ENCODE data around the gene MYORG. TPM values are rescaled to one million over a fixed set of nuclear protein-coding genes. Genes with fewer than 3 reads are reported as not detected.

MYORG gene
- total RNA-seq, 1 experiment from 2014 or later, result 0.45 TPM

DNA sequence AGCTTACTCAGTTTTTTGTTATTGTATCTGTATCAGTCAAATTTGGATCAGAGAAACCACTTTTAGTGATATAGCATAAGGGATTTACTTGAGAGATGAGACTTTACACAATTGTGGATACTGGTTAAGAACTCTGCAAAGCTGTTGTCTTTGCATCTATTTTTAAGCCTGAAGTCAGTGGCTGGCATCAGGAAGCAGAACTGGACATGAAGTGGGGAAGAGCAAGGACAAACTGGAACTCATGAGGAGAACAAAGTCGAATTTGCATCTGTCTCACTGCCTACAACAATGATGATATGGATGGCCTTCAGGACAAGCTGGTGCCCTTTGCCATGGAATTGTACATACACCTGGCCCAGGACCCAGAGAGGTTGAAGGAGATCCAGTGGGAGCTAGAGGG lies 15.8 kb upstream of the MYORG start:
- H4K20me1 ChIP-seq (ENCODE audit: insufficient read depth, low read depth, low read length), result no peaks in the 10 kb centered on the region
- no peak for DNase-seq
- H3K27ac ChIP-seq (ENCODE audit: low read length), result no peak overlapping the region

DNA sequence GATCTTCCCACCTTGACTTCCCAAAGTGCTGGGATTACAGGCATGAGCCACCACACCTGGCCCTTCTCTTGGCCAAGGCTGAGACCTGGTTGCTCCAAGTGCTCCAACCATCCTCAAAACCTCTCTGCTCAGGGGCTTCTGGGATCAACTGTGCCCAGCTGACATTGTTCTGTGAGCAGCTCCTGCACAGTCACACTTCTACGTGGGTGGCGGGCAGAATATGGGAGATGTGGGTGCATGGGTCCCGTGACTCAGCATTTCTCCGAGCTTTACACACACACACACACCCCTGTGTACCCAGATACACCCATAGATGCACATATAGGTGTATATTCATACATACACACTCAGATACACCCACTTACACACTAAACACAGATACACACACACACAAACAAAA lies 10.5 kb upstream of the MYORG start:
- Histone ChIP-seq H3K9me3 (ENCODE audit: low read length) (no peaks in the 10 kb centered on the region), H4K20me1 (ENCODE audit: insufficient read depth, low read depth, low read length) (no peaks in the 10 kb centered on the region), H3K4me3 (ENCODE audit: low read length) (no peak overlapping the region), H3K4me1 (ENCODE audit: low read length) (no peaks in the 10 kb centered on the region), H3K27ac (ENCODE audit: low read length) (no peak overlapping the region), H3K79me2 (ENCODE audit: low read length) (no peaks in the 10 kb centered on the region), H3K9me2 (replicated peaks; ENCODE audit: insufficient read depth, low read length) (no peaks in the 10 kb centered on the region), H2AFZ (ENCODE audit: low read length) (no peak overlapping the region), H3K27me3 (ENCODE audit: low read length) (no peaks in the 10 kb centered on the region), H3K36me3 (ENCODE audit: insufficient read depth, low read length) (no peaks in the 10 kb centered on the region), H3K4me2 (ENCODE audit: low read depth, low read length, poor library complexity, severe bottlenecking) (no peak overlapping the region), H3K9ac (ENCODE audit: low read length) (no peak overlapping the region)
- DNase-seq, result no peak

More for the DNA sequence above, 15.8 kb upstream of the MYORG start:
- Histone ChIP-seq H3K79me2 (ENCODE audit: low read length) (no peaks in the 10 kb centered on the region), H3K9ac (ENCODE audit: low read length) (no peak overlapping the region), H3K27me3 (ENCODE audit: low read length) (no peaks in the 10 kb centered on the region), H3K9me3 (ENCODE audit: low read length) (no peaks in the 10 kb centered on the region), H3K4me1 (ENCODE audit: low read length) (no peaks in the 10 kb centered on the region), H3K36me3 (ENCODE audit: insufficient read depth, low read length) (no peaks in the 10 kb centered on the region), H2AFZ (ENCODE audit: low read length) (no peak overlapping the region), H3K4me3 (ENCODE audit: low read length) (no peak overlapping the region), H3K9me2 (replicated peaks; ENCODE audit: insufficient read depth, low read length) (no peaks in the 10 kb centered on the region), H3K4me2 (ENCODE audit: low read depth, low read length, poor library complexity, severe bottlenecking) (no peak overlapping the region)

DNA sequence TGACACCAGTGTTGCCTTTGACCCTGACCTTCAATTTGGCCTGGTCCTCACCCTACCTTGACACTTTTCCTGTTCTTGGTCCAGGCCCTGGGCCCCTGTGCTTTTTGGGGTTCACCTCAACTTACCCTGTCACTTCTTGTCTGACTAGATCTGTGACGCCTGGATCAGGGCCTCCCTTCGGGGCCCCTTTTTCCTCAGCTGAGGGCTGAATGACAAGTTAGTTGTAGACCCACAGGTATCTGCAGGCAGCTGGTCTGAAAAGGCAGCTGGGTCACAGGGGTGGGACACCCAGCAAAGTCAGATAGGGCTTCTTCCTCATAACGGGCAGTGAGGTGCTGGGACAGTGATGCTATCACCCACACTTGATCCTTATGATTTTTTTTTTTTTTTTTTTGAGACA lies 10.0 kb upstream of the MYORG start:
- Histone ChIP-seq H3K4me2 (ENCODE audit: low read depth, low read length, poor library complexity, severe bottlenecking) (no peak overlapping the region), H3K9me3 (ENCODE audit: low read length) (no peaks in the 10 kb centered on the region), H3K9me2 (replicated peaks; ENCODE audit: insufficient read depth, low read length) (no peaks in the 10 kb centered on the region), H3K27ac (ENCODE audit: low read length) (no peak overlapping the region), H3K4me1 (ENCODE audit: low read length) (no peaks in the 10 kb centered on the region), H3K36me3 (ENCODE audit: insufficient read depth, low read length) (no peaks in the 10 kb centered on the region), H2AFZ (ENCODE audit: low read length) (no peak overlapping the region), H4K20me1 (ENCODE audit: insufficient read depth, low read depth, low read length) (no peaks in the 10 kb centered on the region), H3K27me3 (ENCODE audit: low read length) (no peaks in the 10 kb centered on the region), H3K9ac (ENCODE audit: low read length) (no peak overlapping the region), H3K4me3 (ENCODE audit: low read length) (no peak overlapping the region), H3K79me2 (ENCODE audit: low read length) (no peaks in the 10 kb centered on the region)
- no peak for DNase-seq

DNA sequence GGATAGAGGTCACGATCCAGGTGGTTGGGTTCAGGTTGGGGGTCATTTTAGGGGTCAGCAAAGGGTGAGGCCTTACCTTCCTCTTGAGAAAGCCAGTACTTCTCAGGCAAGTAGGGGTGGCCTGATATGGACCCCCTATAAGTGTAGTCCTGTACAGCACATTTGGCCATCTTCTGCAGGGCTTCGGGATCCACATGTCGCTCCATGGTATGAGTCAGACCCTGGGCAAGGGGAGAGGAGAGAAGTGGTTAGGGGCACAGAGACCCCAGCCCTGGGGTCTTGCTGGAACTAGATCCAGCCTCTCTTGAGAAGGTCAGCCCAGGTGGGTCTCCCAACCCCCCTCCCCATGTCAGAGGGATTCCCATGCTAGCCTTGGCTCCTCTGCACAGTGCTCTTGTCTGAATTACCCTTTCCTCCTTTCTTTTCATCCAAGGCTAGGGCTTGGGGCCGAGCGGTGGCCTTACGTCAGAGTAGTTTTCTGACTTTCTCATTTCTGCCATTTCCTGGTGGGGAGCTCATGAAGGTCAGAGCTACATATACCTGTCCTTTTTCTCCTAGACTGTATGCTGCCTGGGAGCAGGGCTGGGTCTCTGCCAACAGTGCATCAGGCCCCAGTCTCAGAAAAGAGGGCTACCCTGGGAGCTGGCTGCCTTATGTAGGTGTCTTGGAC lies 9.0 kb upstream of the MYORG start:
- Histone ChIP-seq H3K79me2 (ENCODE audit: low read length) (no peaks in the 10 kb centered on the region), H3K4me3 (ENCODE audit: low read length) (no peak overlapping the region), H3K9me3 (ENCODE audit: low read length) (no peaks in the 10 kb centered on the region), H2AFZ (ENCODE audit: low read length) (no peak overlapping the region), H4K20me1 (ENCODE audit: insufficient read depth, low read depth, low read length) (no peaks in the 10 kb centered on the region), H3K27ac (ENCODE audit: low read length) (no peak overlapping the region), H3K9me2 (replicated peaks; ENCODE audit: insufficient read depth, low read length) (no peaks in the 10 kb centered on the region), H3K4me2 (ENCODE audit: low read depth, low read length, poor library complexity, severe bottlenecking) (no peak overlapping the region), H3K9ac (ENCODE audit: low read length) (no peak overlapping the region), H3K27me3 (ENCODE audit: low read length) (no peaks in the 10 kb centered on the region), H3K4me1 (ENCODE audit: low read length) (peaks cover 8% of the 10 kb centered on the region), H3K36me3 (ENCODE audit: insufficient read depth, low read length) (no peaks in the 10 kb centered on the region)
- no peak for DNase-seq

DNA sequence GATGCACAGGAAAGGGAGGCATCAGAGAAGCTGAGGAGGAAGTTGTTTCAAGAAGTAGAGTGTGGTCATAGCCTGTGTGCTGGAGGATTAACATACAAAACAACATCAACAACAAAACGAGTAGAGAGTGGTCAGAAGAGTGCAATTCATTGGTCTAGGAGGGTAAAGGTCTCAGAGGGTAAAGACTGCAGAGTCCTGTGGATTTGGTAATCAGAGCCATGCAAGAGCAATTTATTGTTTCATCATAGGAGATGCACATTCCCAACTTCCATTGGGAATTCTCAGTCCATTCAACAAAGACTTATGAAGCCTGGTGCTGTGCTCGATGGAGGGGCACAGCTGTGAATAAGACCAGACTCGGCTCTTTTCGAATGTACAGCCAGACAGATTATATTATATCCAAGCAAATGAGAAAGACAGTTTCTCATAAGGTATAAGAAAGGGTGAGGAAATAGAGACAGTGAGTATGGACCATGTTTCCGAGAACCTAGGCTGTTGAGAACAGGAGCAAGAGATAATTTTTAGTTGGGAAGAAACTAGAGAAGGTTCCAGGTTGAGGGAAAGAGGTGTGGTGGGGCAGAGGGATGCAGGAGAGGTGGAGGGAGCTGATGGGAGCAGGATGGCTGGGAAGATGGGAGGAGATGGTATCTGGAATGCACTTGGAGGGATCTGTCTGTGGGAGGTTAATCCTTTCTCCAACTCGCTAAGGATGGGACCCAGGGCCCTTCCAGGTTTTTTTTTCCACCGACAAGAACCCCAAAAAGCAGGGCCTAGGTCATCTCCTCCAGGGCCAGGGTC lies 7.9 kb upstream of the MYORG start:
- H3K36me3 ChIP-seq (ENCODE audit: insufficient read depth, low read length), result no peaks in the 10 kb centered on the region
- no peaks in the 10 kb centered on the region for H3K79me2 ChIP-seq (ENCODE audit: low read length)
- H3K9me3 ChIP-seq (ENCODE audit: low read length), result no peaks in the 10 kb centered on the region
- H3K4me2 ChIP-seq (ENCODE audit: low read depth, low read length, poor library complexity, severe bottlenecking), result no peak overlapping the region
- no peaks in the 10 kb centered on the region for H3K9me2 ChIP-seq (replicated peaks; ENCODE audit: insufficient read depth, low read length)
- no peak overlapping the region for H3K27ac ChIP-seq (ENCODE audit: low read length)
- H3K4me1 ChIP-seq (ENCODE audit: low read length), result peaks cover 18% of the 10 kb centered on the region
- no peak overlapping the region for H2AFZ ChIP-seq (ENCODE audit: low read length)
- no peaks in the 10 kb centered on the region for H4K20me1 ChIP-seq (ENCODE audit: insufficient read depth, low read depth, low read length)
- DNase-seq, result no peak
- no peak overlapping the region for H3K4me3 ChIP-seq (ENCODE audit: low read length)
- no peak overlapping the region for H3K9ac ChIP-seq (ENCODE audit: low read length)
- H3K27me3 ChIP-seq (ENCODE audit: low read length), result no peaks in the 10 kb centered on the region

DNA sequence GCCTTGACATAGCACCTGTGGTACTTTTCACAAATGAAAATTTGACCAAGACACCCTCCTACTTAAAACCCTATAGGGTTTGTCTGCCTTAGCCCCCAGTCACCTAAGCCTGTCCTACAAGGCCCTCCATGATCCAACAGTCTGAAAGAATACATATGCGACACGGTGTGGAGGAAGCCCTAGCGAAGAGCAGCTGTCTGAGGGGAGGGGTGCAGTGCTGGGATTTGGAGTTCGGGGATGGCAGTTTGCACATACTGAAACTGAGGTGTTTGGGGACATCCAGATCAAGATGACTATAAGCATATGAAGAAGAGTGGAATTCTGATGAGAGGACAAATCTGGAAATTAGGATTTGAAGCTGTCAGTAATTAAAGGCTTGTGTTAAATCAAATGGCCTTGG lies 7.2 kb upstream of the MYORG start:
- no peaks in the 10 kb centered on the region for H3K36me3 ChIP-seq (ENCODE audit: insufficient read depth, low read length)
- no peaks in the 10 kb centered on the region for H3K9me2 ChIP-seq (replicated peaks; ENCODE audit: insufficient read depth, low read length)
- DNase-seq, result no peak

DNA sequence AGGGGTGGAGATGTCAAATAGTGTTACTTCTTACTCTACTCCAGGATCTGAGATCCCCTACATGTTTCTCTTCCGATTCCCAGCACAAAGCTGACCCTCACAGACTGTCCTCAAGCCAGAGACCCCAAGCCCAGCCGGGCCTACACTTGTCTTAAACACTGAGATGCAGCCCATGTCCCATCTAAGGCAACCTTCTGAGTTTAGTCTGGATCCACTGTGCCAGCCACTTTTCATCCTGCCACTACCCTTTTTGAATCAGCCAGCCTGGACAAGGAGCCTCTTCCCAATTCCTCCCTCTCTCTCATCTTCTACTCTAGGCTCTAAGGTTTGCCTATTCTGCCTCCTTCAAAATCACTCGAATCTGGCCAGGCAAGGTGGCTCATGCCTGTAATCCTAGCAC lies 6.2 kb upstream of the MYORG start:
- no peaks in the 10 kb centered on the region for H4K20me1 ChIP-seq (ENCODE audit: insufficient read depth, low read depth, low read length)
- no peak overlapping the region for H2AFZ ChIP-seq (ENCODE audit: low read length)
- H3K9me3 ChIP-seq (ENCODE audit: low read length), result no peaks in the 10 kb centered on the region
- peaks cover 22% of the 10 kb centered on the region for H3K4me1 ChIP-seq (ENCODE audit: low read length)
- H3K79me2 ChIP-seq (ENCODE audit: low read length), result no peaks in the 10 kb centered on the region
- no peaks in the 10 kb centered on the region for H3K9me2 ChIP-seq (replicated peaks; ENCODE audit: insufficient read depth, low read length)
- no peak overlapping the region for H3K9ac ChIP-seq (ENCODE audit: low read length)
- DNase-seq, result no peak
- H3K27ac ChIP-seq (ENCODE audit: low read length), result no peak overlapping the region
- H3K4me3 ChIP-seq (ENCODE audit: low read length), result no peak overlapping the region
- no peak overlapping the region for H3K4me2 ChIP-seq (ENCODE audit: low read depth, low read length, poor library complexity, severe bottlenecking)
- H3K36me3 ChIP-seq (ENCODE audit: insufficient read depth, low read length), result no peaks in the 10 kb centered on the region
- no peaks in the 10 kb centered on the region for H3K27me3 ChIP-seq (ENCODE audit: low read length)

More for the DNA sequence above, 7.2 kb upstream of the MYORG start:
- H3K9me3 ChIP-seq (ENCODE audit: low read length), result no peaks in the 10 kb centered on the region
- no peak overlapping the region for H3K27ac ChIP-seq (ENCODE audit: low read length)
- no peak overlapping the region for H2AFZ ChIP-seq (ENCODE audit: low read length)
- no peak overlapping the region for H3K4me2 ChIP-seq (ENCODE audit: low read depth, low read length, poor library complexity, severe bottlenecking)
- H3K79me2 ChIP-seq (ENCODE audit: low read length), result no peaks in the 10 kb centered on the region
- peaks cover 21% of the 10 kb centered on the region for H3K4me1 ChIP-seq (ENCODE audit: low read length)
- H4K20me1 ChIP-seq (ENCODE audit: insufficient read depth, low read depth, low read length), result no peaks in the 10 kb centered on the region
- no peak overlapping the region for H3K9ac ChIP-seq (ENCODE audit: low read length)
- H3K4me3 ChIP-seq (ENCODE audit: low read length), result no peak overlapping the region
- no peaks in the 10 kb centered on the region for H3K27me3 ChIP-seq (ENCODE audit: low read length)

DNA sequence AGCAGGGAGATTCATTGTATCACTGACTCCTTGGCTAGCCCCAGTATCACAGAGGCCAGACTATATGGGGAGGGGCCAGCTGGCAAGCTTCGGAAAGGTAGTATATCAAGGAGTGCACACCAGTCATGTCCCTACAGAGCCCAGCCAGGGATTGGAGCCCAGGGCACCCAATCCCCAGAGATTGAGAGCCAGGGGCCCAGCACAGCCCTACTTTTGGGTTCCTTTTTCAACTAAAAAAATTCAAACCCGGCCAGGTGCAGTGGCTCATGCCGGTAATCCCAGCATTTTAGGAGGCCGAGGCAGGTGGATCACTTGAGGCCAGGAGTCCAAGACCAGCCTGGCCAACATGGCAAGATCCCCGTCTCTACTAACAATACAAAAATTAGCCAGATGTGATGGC lies 5.4 kb upstream of the MYORG start:
- Histone ChIP-seq H3K36me3 (ENCODE audit: insufficient read depth, low read length) (no peaks in the 10 kb centered on the region), H3K9me2 (replicated peaks; ENCODE audit: insufficient read depth, low read length) (no peaks in the 10 kb centered on the region), H3K9ac (ENCODE audit: low read length) (no peak overlapping the region), H3K9me3 (ENCODE audit: low read length) (no peaks in the 10 kb centered on the region), H2AFZ (ENCODE audit: low read length) (no peak overlapping the region), H3K4me3 (ENCODE audit: low read length) (no peak overlapping the region), H3K4me1 (ENCODE audit: low read length) (peaks cover 27% of the 10 kb centered on the region), H4K20me1 (ENCODE audit: insufficient read depth, low read depth, low read length) (no peaks in the 10 kb centered on the region), H3K27ac (ENCODE audit: low read length) (no peak overlapping the region), H3K4me2 (ENCODE audit: low read depth, low read length, poor library complexity, severe bottlenecking) (no peak overlapping the region), H3K27me3 (ENCODE audit: low read length) (no peaks in the 10 kb centered on the region), H3K79me2 (ENCODE audit: low read length) (no peaks in the 10 kb centered on the region)
- DNase-seq, result no peak
